ENCODE data around the gene KRT80. TPM values are rescaled to one million over a fixed set of nuclear protein-coding genes. Genes with fewer than 3 reads are reported as not detected.

Gene KRT80
- total and polyA plus RNA-seq, 8 donors, result 4.8 to 18.3 (median 8.6) TPM

DNA sequence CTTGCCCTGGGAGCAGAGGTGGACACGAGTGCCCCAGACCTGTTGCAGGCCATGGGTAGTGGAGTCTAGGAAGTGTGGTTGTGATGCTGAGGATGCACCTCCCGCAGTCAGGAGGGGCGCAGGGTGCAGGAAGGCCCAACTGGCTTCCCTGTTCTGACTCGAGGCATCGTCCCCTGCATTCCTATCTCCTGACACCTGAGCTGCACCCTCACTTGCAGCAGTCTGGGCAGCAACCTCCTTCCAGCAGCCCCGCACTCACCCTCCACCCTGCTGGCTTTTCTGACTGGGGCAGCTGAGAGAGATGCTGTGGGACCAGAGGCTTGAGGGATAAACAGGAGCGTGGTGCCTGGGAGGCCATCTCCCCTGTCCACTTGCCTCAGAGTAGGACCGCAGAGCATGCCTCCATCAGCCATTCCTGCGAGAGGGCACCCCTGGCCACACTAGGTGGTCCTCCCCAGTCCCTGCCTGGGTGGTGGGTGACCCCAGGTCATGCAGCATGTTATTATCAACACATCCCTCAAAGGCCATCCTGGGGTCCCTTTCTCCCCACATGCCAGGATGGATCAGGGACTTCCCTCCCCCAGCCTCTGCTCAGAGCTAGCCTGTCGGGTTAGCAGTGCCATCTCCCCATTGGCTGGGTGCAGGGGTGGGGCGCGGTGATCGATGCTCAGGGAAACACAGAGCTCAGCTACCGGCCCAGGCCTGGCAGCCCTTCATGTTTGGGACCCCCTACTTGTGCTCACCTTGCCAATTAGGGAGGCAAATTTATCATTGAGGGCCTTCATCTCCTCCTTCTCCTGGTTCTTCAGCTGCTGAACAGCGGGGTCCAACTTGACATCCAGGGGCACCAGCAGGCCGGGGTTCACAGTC is 719 bp downstream of the KRT80 start:
- intact Hi-C loops (cut with DNase I), result no loop called here
- 70 to 72% methylated on average over 16 of the region's 16 CpGs for WGBS, 2 donors
- DNase-seq, result peak in 3 of 6 donors; percentile 49 to 67 (median 54)
- peak; percentile 9 to 35 (median 23) for ATAC-seq
- Histone ChIP-seq H3K27me3 (no peaks in the 10 kb centered on the region), H3K9me3 (no peaks in the 10 kb centered on the region), H3K36me3 (no peaks in the 10 kb centered on the region), H3K4me1 (peaks cover 10 to 19% (median 16%) of the 10 kb centered on the region in 3 donors), H3K27ac (peak overlapping the region; percentile 67 to 94 (median 87)), H3K4me3 (peak overlapping the region in 2 of 4 donors; percentile 31 to 39)
- TF ChIP-seq, protein P1, sequence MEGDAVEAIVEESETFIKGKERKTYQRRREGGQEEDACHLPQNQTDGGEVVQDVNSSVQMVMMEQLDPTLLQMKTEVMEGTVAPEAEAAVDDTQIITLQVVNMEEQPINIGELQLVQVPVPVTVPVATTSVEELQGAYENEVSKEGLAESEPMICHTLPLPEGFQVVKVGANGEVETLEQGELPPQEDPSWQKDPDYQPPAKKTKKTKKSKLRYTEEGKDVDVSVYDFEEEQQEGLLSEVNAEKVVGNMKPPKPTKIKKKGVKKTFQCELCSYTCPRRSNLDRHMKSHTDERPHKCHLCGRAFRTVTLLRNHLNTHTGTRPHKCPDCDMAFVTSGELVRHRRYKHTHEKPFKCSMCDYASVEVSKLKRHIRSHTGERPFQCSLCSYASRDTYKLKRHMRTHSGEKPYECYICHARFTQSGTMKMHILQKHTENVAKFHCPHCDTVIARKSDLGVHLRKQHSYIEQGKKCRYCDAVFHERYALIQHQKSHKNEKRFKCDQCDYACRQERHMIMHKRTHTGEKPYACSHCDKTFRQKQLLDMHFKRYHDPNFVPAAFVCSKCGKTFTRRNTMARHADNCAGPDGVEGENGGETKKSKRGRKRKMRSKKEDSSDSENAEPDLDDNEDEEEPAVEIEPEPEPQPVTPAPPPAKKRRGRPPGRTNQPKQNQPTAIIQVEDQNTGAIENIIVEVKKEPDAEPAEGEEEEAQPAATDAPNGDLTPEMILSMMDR (IDR thresholded peaks at IDR 0.05), result no peak
- no peak for FAIRE-seq

DNA sequence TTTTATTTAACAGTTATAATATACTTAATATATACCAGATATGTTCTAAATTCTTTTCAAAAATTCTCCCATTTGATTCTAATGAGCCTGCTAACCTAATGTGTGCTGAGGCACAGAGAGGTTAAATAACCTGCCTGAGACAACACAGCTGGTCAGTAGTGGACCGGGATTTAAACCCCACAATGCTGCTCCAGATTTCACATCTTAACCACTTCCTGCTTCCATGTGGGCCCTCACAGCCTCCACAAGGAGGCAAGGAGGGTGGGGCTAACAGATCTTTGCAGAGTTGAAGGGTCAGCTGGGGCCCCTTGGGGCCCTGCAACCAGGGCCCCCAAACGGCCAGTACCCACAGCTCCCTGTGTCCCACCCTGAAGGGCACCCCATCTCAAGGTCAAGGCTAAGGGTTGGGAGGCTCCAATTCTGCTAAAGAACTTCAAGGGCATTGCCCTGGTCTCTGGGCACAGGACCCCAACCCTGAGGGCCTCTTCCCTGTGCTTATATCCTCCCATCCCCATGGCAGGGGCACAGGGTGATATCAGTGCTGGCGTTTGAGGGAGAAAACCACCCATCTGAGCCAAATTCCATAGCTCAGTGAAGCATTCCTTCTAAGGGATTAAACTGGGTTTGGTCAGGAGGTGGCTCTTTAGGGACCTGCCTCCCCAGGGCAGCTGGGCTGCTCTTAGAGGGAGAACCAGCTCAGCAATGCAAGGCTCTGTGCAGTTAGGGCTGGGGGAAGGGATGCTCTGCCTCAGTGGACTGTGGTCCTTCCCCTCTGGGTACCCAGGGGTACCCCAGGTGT is 2.2 kb downstream of the KRT80 start:
- intact Hi-C loops (cut with DNase I), result no loop called here
- Histone ChIP-seq H3K36me3 (no peaks in the 10 kb centered on the region), H3K4me1 (peaks cover 10 to 19% (median 16%) of the 10 kb centered on the region in 3 donors), H3K27ac (peak overlapping the region in 1 of 4 donors; percentile 41), H3K4me3 (peak overlapping the region in 1 of 4 donors; percentile 13), H3K27me3 (no peaks in the 10 kb centered on the region), H3K9me3 (no peaks in the 10 kb centered on the region)
- no peak for DNase-seq
- no peak for ATAC-seq
- no peak for FAIRE-seq
- TF ChIP-seq, protein P1 (IDR thresholded peaks at IDR 0.05), result no peak
- 56 to 58% methylated on average over 3 of the region's 3 CpGs for WGBS, 2 donors

DNA sequence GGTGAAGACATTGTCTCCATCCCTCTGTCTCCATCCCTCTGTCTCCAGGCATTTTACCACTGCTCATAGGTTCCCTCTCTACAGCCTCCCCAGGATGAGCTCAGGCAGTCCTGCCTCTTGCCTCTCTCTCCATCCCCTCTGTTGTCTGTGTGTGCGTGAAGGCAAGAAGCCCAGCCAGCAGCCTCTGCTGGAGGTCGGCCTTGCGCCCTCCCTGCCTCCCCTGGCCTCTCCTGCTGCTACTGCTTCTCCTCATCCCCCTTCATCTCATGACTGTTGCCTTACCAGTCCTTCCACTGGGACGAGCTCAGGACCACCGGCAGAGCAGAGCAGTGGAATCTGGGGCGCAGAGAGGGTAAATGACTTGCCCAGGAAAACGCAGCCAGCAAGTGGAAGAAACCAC is 3.2 kb downstream of the KRT80 start:
- no peak for DNase-seq
- FAIRE-seq, result no peak
- Histone ChIP-seq H3K27me3 (no peaks in the 10 kb centered on the region), H3K27ac (peak overlapping the region in 1 of 4 donors; percentile 11), H3K4me1 (peaks cover 10 to 14% (median 13%) of the 10 kb centered on the region in 3 donors), H3K36me3 (no peaks in the 10 kb centered on the region), H3K9me3 (no peaks in the 10 kb centered on the region), H3K4me3 (no peak overlapping the region)
- intact Hi-C loops (cut with DNase I), result no loop called here
- TF ChIP-seq, protein P1 (IDR thresholded peaks at IDR 0.05), result no peak
- ATAC-seq, result no peak
- 85 to 92% methylated on average over 7 of the region's 7 CpGs for WGBS, 2 donors

DNA sequence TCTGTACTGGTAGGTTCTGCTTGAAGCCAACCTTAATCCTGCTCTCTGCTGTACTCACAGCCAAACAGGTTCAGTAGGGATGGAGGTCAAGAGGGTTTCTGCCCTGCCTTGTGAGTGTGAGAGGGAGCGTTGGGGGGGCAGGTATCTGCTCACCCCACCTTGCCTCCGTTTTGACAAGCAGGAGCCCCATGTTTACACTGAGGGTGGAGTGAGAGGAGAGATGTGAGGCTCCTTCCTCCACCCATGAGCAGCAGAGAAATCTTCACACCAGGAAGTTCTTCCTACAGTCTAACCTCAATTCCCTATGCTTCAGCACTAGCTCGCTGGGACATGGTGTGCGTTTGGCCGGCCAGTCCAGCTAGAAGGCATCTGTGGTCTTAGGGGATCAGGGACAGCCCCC is 4.2 kb downstream of the KRT80 start:
- intact Hi-C loops (cut with DNase I), result no loop called here
- Histone ChIP-seq H3K27ac (no peak overlapping the region), H3K27me3 (no peaks in the 10 kb centered on the region), H3K4me1 (peaks cover 5 to 8% (median 6%) of the 10 kb centered on the region in 3 donors), H3K9me3 (no peaks in the 10 kb centered on the region), H3K36me3 (no peaks in the 10 kb centered on the region), H3K4me3 (no peak overlapping the region)
- 93 to 97% methylated on average over 5 of the region's 5 CpGs for WGBS, 2 donors
- no peak for DNase-seq
- no peak for FAIRE-seq
- no peak for ATAC-seq
- TF ChIP-seq, protein P1 (IDR thresholded peaks at IDR 0.05), result no peak

Data from pancreas (tissue), 10 donors.